Brain microvascular endothelial cell (primary cell): Measurements from ENCODE around the gene CHAT.

ENCODE experiments used
- DNase-seq: peaks from one replicate; pipeline ENCODE4 v3.0.0-alpha.2; 2020
- H3K27ac ChIP-seq: fragments of 250-450 bp; sonication (Bioruptor Pico); 2 replicates; pipeline ENCODE4 v1.5.1; 2020; ENCODE audit warnings: mild to moderate bottlenecking, moderate library complexity
- H3K27me3 ChIP-seq: fragments of 250-450 bp; sonication (Bioruptor Pico); replicated peaks from 2 replicates; pipeline ENCODE4 v1.5.1; 2020; ENCODE audit warnings: mild to moderate bottlenecking
- H3K36me3 ChIP-seq: fragments of 250-450 bp; sonication (Bioruptor Pico); replicated peaks from 2 replicates; pipeline ENCODE4 v1.5.1; 2020; ENCODE audit warnings: mild to moderate bottlenecking
- H3K4me3 ChIP-seq: 2 replicates; pipeline ENCODE4 v1.5.1; 2011; ENCODE audit warnings: low read depth, mild to moderate bottlenecking, control low read depth, low read length, moderate library complexity
- CTCF ChIP-seq: IDR thresholded peaks from 2 replicates; pipeline ENCODE4 v1.5.1; 2011; ENCODE audit warnings: low read depth, mild to moderate bottlenecking, moderate library complexity, low read length, control low read depth, inconsistent platforms; ENCODE audit errors: missing control alignments
- in situ Hi-C: cut with HindIII; loops from 2 replicates; pipeline ENCODE4 v1.10.0; 2017; ENCODE audit warnings: low sequenced_read_pairs, low pct_ligation_motif_present

Gene CHAT

GRCh38 chr10:49644035-49644646 lies 30.3 kb downstream of the CHAT start:
- no peak for TF ChIP-seq CTCF
- Histone ChIP-seq H3K27ac (no peak overlapping the region), H3K36me3 (no peaks in the 10 kb centered on the region), H3K4me3 (no peak overlapping the region), H3K27me3 (peaks cover 3% of the 10 kb centered on the region)
- no peak for DNase-seq
- in situ Hi-C loops: no loop called here

DNA sequence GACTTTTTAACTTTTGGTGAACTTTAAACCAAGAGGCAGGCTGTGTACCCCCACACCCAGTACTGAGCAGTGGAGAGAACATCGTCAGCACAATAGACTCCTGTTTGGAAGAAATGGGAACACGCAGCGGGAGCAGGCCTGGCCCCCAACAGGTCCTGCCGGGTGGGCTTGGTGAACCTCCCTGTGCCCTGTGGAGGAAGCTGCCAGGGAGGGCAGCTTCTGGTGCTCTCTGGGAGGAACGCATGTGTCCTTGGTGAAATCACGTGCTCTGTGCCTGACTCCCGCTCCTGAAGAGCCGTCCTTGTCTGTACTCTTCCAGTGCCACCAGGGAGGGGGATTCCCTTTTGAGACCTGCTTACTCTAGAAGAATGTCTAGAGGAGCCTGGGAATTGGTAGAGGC lies 31.6 kb downstream of the CHAT start:
- no peaks in the 10 kb centered on the region for H3K36me3 ChIP-seq
- DNase-seq: no peak
- in situ Hi-C loops: no loop called here
- H3K27ac ChIP-seq: no peak overlapping the region
- H3K4me3 ChIP-seq: no peak overlapping the region
- peaks cover under 1% of the 10 kb centered on the region for H3K27me3 ChIP-seq
- TF ChIP-seq CTCF: no peak

GRCh38 chr10:49645871-49646870 lies 32.3 kb downstream of the CHAT start:
- DNase-seq: no peak

GRCh38 chr10:49647554-49647953 lies 33.7 kb downstream of the CHAT start:
- DNase-seq: no peak
- H3K4me3 ChIP-seq: no peak overlapping the region
- H3K27ac ChIP-seq: no peak overlapping the region
- no peak for TF ChIP-seq CTCF
- in situ Hi-C loops: no loop called here
- no peaks in the 10 kb centered on the region for H3K36me3 ChIP-seq
- H3K27me3 ChIP-seq: no peaks in the 10 kb centered on the region

More at GRCh38 chr10:49645871-49646870, 32.3 kb downstream of the CHAT start:
- Histone ChIP-seq H3K27me3 (no peaks in the 10 kb centered on the region), H3K36me3 (no peaks in the 10 kb centered on the region), H3K27ac (no peak overlapping the region), H3K4me3 (no peak overlapping the region)
- in situ Hi-C loops: no loop called here
- TF ChIP-seq CTCF: no peak

GRCh38 chr10:49647985-49648795 lies 34.4 kb downstream of the CHAT start:
- no peaks in the 10 kb centered on the region for H3K27me3 ChIP-seq
- no peak for DNase-seq
- no peak overlapping the region for H3K27ac ChIP-seq
- no peak overlapping the region for H3K4me3 ChIP-seq
- H3K36me3 ChIP-seq: no peaks in the 10 kb centered on the region
- no peak for TF ChIP-seq CTCF
- in situ Hi-C loops: no loop called here
